ENCODE measurements around the gene VGLL2.

DNA sequence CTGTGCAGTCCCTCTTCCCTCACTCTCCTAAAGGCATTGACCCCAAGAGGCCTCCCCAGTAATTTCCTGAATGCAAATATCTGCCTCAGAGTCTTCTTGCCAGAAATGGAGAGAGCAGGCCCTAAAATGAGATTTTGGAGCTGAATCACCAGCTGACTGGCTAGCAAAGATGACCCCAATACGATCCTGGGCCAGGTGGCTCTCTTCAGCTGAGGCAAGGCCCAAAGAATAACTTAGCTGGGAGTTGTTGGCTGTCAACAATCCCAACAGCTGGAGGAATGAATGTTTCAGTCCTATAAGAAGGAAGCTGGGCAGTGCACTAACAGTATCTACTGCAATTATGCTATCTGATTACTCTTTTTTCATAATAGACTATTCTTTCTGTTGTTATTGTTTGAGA, 37.2 kb upstream of the VGLL2 start:
- TF ChIP-seq, protein P1, sequence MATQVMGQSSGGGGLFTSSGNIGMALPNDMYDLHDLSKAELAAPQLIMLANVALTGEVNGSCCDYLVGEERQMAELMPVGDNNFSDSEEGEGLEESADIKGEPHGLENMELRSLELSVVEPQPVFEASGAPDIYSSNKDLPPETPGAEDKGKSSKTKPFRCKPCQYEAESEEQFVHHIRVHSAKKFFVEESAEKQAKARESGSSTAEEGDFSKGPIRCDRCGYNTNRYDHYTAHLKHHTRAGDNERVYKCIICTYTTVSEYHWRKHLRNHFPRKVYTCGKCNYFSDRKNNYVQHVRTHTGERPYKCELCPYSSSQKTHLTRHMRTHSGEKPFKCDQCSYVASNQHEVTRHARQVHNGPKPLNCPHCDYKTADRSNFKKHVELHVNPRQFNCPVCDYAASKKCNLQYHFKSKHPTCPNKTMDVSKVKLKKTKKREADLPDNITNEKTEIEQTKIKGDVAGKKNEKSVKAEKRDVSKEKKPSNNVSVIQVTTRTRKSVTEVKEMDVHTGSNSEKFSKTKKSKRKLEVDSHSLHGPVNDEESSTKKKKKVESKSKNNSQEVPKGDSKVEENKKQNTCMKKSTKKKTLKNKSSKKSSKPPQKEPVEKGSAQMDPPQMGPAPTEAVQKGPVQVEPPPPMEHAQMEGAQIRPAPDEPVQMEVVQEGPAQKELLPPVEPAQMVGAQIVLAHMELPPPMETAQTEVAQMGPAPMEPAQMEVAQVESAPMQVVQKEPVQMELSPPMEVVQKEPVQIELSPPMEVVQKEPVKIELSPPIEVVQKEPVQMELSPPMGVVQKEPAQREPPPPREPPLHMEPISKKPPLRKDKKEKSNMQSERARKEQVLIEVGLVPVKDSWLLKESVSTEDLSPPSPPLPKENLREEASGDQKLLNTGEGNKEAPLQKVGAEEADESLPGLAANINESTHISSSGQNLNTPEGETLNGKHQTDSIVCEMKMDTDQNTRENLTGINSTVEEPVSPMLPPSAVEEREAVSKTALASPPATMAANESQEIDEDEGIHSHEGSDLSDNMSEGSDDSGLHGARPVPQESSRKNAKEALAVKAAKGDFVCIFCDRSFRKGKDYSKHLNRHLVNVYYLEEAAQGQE (IDR thresholded peaks at IDR 0.05; ENCODE audit: insufficient read depth in 1 of 2, low read depth in 2 of 2, low read length in 1 of 2), result no peak
- TF ChIP-seq, protein P2, sequence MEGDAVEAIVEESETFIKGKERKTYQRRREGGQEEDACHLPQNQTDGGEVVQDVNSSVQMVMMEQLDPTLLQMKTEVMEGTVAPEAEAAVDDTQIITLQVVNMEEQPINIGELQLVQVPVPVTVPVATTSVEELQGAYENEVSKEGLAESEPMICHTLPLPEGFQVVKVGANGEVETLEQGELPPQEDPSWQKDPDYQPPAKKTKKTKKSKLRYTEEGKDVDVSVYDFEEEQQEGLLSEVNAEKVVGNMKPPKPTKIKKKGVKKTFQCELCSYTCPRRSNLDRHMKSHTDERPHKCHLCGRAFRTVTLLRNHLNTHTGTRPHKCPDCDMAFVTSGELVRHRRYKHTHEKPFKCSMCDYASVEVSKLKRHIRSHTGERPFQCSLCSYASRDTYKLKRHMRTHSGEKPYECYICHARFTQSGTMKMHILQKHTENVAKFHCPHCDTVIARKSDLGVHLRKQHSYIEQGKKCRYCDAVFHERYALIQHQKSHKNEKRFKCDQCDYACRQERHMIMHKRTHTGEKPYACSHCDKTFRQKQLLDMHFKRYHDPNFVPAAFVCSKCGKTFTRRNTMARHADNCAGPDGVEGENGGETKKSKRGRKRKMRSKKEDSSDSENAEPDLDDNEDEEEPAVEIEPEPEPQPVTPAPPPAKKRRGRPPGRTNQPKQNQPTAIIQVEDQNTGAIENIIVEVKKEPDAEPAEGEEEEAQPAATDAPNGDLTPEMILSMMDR (IDR thresholded peaks at IDR 0.05), result no peak

All from Panc1 (cell line).